Measurements from ENCODE around the gene AKR7A2.

DNA sequence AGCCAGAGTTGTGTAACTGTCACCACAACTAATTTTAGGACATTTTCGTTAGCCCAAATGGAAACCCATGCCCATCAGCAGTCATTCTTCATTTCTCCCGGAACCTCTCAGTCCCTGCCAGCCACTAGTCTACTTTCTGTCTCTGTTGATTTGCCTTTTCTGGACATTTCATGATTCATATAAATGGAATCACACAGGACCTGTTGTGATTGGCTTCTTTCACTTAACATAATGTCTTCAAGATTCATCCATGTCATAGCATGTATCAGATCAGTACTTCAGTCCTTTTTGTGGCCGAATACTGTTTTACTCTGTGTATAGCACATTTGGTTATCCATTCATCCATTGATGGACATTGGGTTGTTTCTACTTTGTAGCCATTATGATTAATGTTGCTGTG, 7.3 kb upstream of the AKR7A2 start:
- TF ChIP-seq POLR2AphosphoS5 (IDR thresholded peaks at IDR 0.05; ENCODE audit: insufficient read depth in 1 of 2, low read depth in 1 of 2) (no peak), POLR2A (IDR thresholded peaks at IDR 0.05) (no peak)

Measured in vagina (tissue), 2 donors.